ENCODE results near the gene MT1H.

- TF ChIP-seq CTCF (IDR thresholded peaks at IDR 0.05): no peak
- no peak for TF ChIP-seq POLR2A (IDR thresholded peaks at IDR 0.05)
Measured at GRCh38 chr16:56669005-56669839, at the start of gene MT1H.
